Uterine smooth muscle cell (primary cell): ENCODE measurements around the gene ALK. TPM values are rescaled to one million over a fixed set of nuclear protein-coding genes. Genes with fewer than 3 reads are reported as not detected.

ENCODE experiments used
- total RNA-seq: library from RNA; depleted of rRNA; stranded (reverse); fragments of >200 nt; gene quantifications from 2 replicates; pipeline ENCODE4 v1.2.3, GENCODE V29; 2014

Gene ALK
- under 0.01 TPM in 1 of 2 replicates, not detected in the other for total RNA-seq

GRCh38 chr2:29921560-29921915 is at the start of gene ALK:
TSS of gene ALK (minus strand) at chr2:29921586. CDS start at chr2:29920659, 927 bp downstream.

Other genes starting within 250 kb of the ALK start
- 69.7 and 140 TPM in 2 replicates for gene YPEL5, start 225.4 kb upstream of the ALK start, total RNA-seq